ENCODE data around the gene PCSK6. TPM values are rescaled to one million over a fixed set of nuclear protein-coding genes. Genes with fewer than 3 reads are reported as not detected.

PCSK6 gene
- total RNA-seq, 1 donor from 2014 or later, result 34.7 TPM

- intact Hi-C loops (cut with DNase I), result no loop called here
- no peak for ATAC-seq (ENCODE audit: poor library complexity)
These were observed 170.7 kb downstream of the PCSK6 start for GRCh38 chr15:101318839-101319238.

GRCh38 chr15:101318147-101318819 is 171.2 kb downstream of the PCSK6 start:
- ATAC-seq (ENCODE audit: poor library complexity) (no peak), DNase-seq (no peak)
- intact Hi-C loops (cut with DNase I), result no loop called here

More at GRCh38 chr15:101318839-101319238, 170.7 kb downstream of the PCSK6 start:
- DNase-seq, result no peak

- intact Hi-C loops (cut with DNase I), result no loop called here
- DNase-seq (no peak), ATAC-seq (ENCODE audit: poor library complexity) (no peak)
These were observed 172.1 kb downstream of the PCSK6 start for GRCh38 chr15:101317336-101317872.

- intact Hi-C loops (cut with DNase I), result no loop called here
These were observed 173.0 kb downstream of the PCSK6 start for GRCh38 chr15:101316529-101316928.

GRCh38 chr15:101315736-101316135 is 173.8 kb downstream of the PCSK6 start:
- ATAC-seq (ENCODE audit: poor library complexity), result no peak
- intact Hi-C loops (cut with DNase I), result no loop called here
- DNase-seq, result no peak

More at GRCh38 chr15:101316529-101316928, 173.0 kb downstream of the PCSK6 start:
- DNase-seq (no peak), ATAC-seq (ENCODE audit: poor library complexity) (no peak)

- DNase-seq (no peak), ATAC-seq (ENCODE audit: poor library complexity) (no peak)
- intact Hi-C loops (cut with DNase I), result no loop called here
These were observed 175.0 kb downstream of the PCSK6 start for GRCh38 chr15:101314336-101315125.

- ATAC-seq (ENCODE audit: poor library complexity), result no peak
- intact Hi-C loops (cut with DNase I), result no loop called here
- no peak for DNase-seq
These were observed 176.3 kb downstream of the PCSK6 start for GRCh38 chr15:101313041-101313761.

GRCh38 chr15:101310508-101310907 is 179.0 kb downstream of the PCSK6 start:
- no peak for ATAC-seq (ENCODE audit: poor library complexity)
- peak; percentile 24 for DNase-seq
- intact Hi-C loops (cut with DNase I), result no loop called here

GRCh38 chr15:101310161-101310480 is 179.4 kb downstream of the PCSK6 start:
- DNase-seq (no peak), ATAC-seq (ENCODE audit: poor library complexity) (no peak)
- intact Hi-C loops (cut with DNase I), result no loop called here

- intact Hi-C loops (cut with DNase I), result loop anchor here (10.0 kb wide), 1 partner anchor 195 kb away; no protein-coding TSS in a partner anchor
- DNase-seq, result peak; percentile 32
- ATAC-seq (ENCODE audit: poor library complexity), result no peak
These were observed 179.9 kb downstream of the PCSK6 start for GRCh38 chr15:101309436-101310160.

GRCh38 chr15:101308604-101309435 is 180.7 kb downstream of the PCSK6 start:
- ATAC-seq (ENCODE audit: poor library complexity), result no peak
- intact Hi-C loops (cut with DNase I), result loop anchor here (10.0 kb wide), 1 partner anchor 196 kb away; no protein-coding TSS in a partner anchor

GRCh38 chr15:101307897-101308603 is 181.5 kb downstream of the PCSK6 start:
- DNase-seq, result peak; percentile 22
- no peak for ATAC-seq (ENCODE audit: poor library complexity)
- intact Hi-C loops (cut with DNase I), result loop anchor here (10.0 kb wide), 1 partner anchor 197 kb away; no protein-coding TSS in a partner anchor

More at GRCh38 chr15:101308604-101309435, 180.7 kb downstream of the PCSK6 start:
- DNase-seq, result peak; percentile 33

GRCh38 chr15:101307048-101307896 is 182.2 kb downstream of the PCSK6 start:
- intact Hi-C loops (cut with DNase I), result loop anchor here (10.0 kb wide), 1 partner anchor 198 kb away; no protein-coding TSS in a partner anchor
- ATAC-seq (ENCODE audit: poor library complexity) (peak; percentile 18), DNase-seq (no peak)

- intact Hi-C loops (cut with DNase I), result loop anchor here (10.0 kb wide), 1 partner anchor 198 kb away; no protein-coding TSS in a partner anchor
- no peak for DNase-seq
- ATAC-seq (ENCODE audit: poor library complexity), result no peak
These were observed 183.0 kb downstream of the PCSK6 start for GRCh38 chr15:101306341-101307047.

GRCh38 chr15:101305820-101306255 is 183.7 kb downstream of the PCSK6 start:
- intact Hi-C loops (cut with DNase I), result loop anchor here (10.0 kb wide), 1 partner anchor 199 kb away; no protein-coding TSS in a partner anchor
- no peak for ATAC-seq (ENCODE audit: poor library complexity)
- no peak for DNase-seq
